GM19238 (cell line): ENCODE measurements around the gene DDC.
A peak's percentile ranks its signal among the peaks of the same experiment; 100 is the strongest.

ENCODE experiments used
- DNase-seq: peaks from one replicate; pipeline ENCODE4 v3.0.0; 2011; ENCODE audit warnings: low spot score; ENCODE audit not compliant: insufficient read length

DDC gene

DNA sequence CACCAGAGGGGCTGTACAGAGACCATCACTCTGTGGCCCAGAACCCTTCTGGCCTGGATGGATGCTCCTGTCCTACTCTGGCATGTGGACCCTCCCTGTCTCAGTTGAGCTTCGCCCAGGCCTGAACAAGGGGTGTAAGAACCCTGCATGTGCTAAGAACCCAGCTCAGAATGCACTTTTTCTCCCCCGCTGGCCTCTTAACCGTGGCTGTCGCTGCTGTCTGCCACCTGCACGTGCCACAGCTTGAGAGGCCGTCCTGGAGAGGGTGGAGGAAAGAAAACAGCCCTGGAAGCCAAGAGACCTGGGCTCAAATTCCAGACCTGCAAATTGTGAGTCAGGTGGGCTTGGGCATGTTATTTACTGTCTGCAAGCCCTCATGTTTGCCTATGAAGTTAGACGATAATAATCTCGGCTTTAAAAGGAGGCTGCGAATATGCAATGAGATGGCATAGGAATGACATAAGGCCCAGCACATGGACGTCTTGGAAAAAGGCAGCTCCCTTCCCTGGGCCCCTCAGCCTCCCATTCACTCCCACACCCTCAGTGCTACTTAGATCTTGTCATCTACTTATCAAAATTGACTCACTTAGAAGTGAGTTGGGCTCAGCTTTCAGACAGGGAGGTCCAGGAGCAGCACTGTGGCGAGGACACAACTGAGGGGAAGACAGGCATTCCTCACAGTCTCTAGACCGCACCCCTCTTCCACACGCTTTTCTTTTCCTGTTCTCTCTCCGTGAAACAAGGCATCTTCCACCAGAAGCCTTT lies 146.5 kb downstream of the DDC start:
- DNase-seq = no peak

GRCh38 chr7:50418086-50418515 lies 147.1 kb downstream of the DDC start:
- peak; percentile 50 for DNase-seq

GRCh38 chr7:50416527-50417182 lies 148.6 kb downstream of the DDC start:
- DNase-seq = no peak

- DNase-seq = no peak
Observed at GRCh38 chr7:50415844-50416364, 149.3 kb downstream of the DDC start.

GRCh38 chr7:50413561-50413960 lies 151.6 kb downstream of the DDC start:
- no peak for DNase-seq

GRCh38 chr7:50412973-50413372 lies 152.2 kb downstream of the DDC start:
- no peak for DNase-seq

GRCh38 chr7:50411332-50411731 lies 153.9 kb downstream of the DDC start:
- no peak for DNase-seq

DNA sequence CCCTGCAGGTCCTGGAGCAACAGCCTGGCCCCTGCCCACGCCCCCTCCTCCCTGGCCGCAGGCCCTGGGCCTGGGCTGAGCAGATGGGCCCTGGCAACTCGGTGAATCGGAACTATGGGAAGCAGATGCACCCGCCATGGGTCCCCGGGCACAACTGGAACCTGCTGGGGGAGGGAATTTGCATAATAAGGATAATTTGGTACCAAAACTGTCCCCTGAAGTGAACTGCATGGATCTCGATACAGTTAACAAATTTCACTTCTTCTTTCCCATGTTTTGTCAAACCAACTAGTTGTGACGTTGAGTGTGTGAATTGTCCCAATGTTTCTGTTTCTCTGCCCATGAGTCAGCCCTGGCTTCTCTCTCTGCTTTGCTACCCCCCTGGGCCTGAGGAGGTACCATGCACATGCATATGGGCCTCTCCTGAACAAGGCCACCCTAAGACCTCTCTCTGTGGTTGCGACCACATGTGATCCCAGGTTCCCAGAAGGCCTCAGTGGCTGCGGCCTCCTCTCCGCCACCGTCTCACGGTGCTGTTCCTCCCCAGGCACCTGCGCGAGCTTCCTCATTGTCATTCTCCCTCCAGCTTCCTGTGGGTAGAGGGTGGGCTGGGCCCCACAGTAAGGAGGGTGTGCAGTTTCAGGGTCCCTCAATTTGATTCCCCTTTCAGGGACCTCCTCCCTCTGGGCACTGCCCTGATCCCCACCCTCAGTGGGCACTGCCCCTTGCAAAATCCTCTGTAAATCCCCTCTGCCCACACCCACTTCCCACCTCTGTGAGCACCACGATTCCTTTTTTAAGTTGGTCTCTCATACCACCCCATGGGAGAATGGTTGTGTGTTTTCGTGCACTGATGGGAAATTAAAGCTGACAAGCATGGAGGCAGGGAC lies 155.1 kb downstream of the DDC start:
- no peak for DNase-seq
